ENCODE results near the gene PWWP2B. TPM values are rescaled to one million over a fixed set of nuclear protein-coding genes. Genes with fewer than 3 reads are reported as not detected.

PWWP2B gene
- total and polyA plus RNA-seq, 2 of the 8 experiments (the other 6 are each of a cell fraction or from before 2014, with no cell fraction given), result 5.3 to 10.8 TPM

GRCh38 chr10:132423966-132424861 is 27.2 kb downstream of the PWWP2B start (continued):
- TF ChIP-seq KDM4A (IDR thresholded peaks at IDR 0.05; ENCODE audit: low read depth, low read length, severe bottlenecking), result no peak

Data from H1 (cell line).